MV-4-11 (cell line): ENCODE results near the gene F11R.
"Not testable (repeated sequence)": the region's sequence is repeated elsewhere in the genome, so short reads cannot be mapped to it uniquely, and the experiment has no call there.

ENCODE experiments used
- DNase-seq: peaks from one replicate; lab custom pipeline; 2025; lab: John Stamatoyannopoulos, UW

The F11R gene

GRCh38 chr1:161020509-161021164 is at the start of gene F11R:
F11R (minus strand) TSS chr1:161021152; CDS start chr1:161021073, 79 bp downstream.
- DNase-seq = peak; percentile 45

GRCh38 chr1:161069731-161070270 is 48.8 kb upstream of the F11R start, which contains the start of gene ARHGAP30:
ARHGAP30 (minus strand) TSS chr1:161069891; CDS start chr1:161069624, 267 bp downstream.
- peak; percentile 95 for DNase-seq

GRCh38 chr1:161069241-161069640 is 48.3 kb upstream of the F11R start:
- no peak for DNase-seq

GRCh38 chr1:161068306-161069234 is 47.6 kb upstream of the F11R start:
- DNase-seq = peak; percentile 94

- DNase-seq = no peak
These were observed 45.7 kb upstream of the F11R start for GRCh38 chr1:161066694-161067093.

- not testable (repeated sequence) for DNase-seq
These were observed 44.7 kb upstream of the F11R start for GRCh38 chr1:161065681-161066080.

- not testable (repeated sequence) for DNase-seq
These were observed 43.0 kb upstream of the F11R start for GRCh38 chr1:161063936-161064335.

- DNase-seq = no peak
These were observed 40.5 kb upstream of the F11R start for GRCh38 chr1:161061419-161061818.

- DNase-seq = no peak
These were observed 38.3 kb upstream of the F11R start for GRCh38 chr1:161059293-161059692.

GRCh38 chr1:161054805-161055204 is 33.9 kb upstream of the F11R start:
- DNase-seq = no peak

- no peak for DNase-seq
These were observed 33.3 kb upstream of the F11R start for GRCh38 chr1:161054232-161054631.

GRCh38 chr1:161052899-161053298 is 31.9 kb upstream of the F11R start:
- no peak for DNase-seq

- no peak for DNase-seq
These were observed 30.3 kb upstream of the F11R start for GRCh38 chr1:161051219-161051618.

GRCh38 chr1:161048949-161049722 is 28.2 kb upstream of the F11R start:
- no peak for DNase-seq

GRCh38 chr1:161047436-161048420 is 26.8 kb upstream of the F11R start:
- no peak for DNase-seq

- peak; percentile 94 for DNase-seq
These were observed 25.8 kb upstream of the F11R start for GRCh38 chr1:161046605-161047228.

GRCh38 chr1:161045736-161046604 is 25.0 kb upstream of the F11R start, which contains the start of gene USF1:
USF1 (minus strand) TSS chr1:161045977; CDS start chr1:161043275, 2,702 bp downstream.
- peak; percentile 94 for DNase-seq

- DNase-seq = peak; percentile 98
These were observed 24.2 kb upstream of the F11R start for GRCh38 chr1:161044908-161045735.
